Peyer's patch (tissue), 4 donors: ENCODE measurements around the gene ANGPTL2.

ENCODE experiments used
- CTCF ChIP-seq, 6 experiments: fragments of 450-650 bp in 4 of 6; fragments of 200-600 bp in 2 of 6; sonication (generic) in 1 of 6; IDR thresholded peaks; one replicate each; pipeline ENCODE4 v1.5.1; 2017 to 2019; ENCODE audit warnings: antibody characterized with exemption in 6 of 6, mild to moderate bottlenecking in 3 of 6, moderate library complexity in 1 of 6
- POLR2A ChIP-seq, 2 donors: fragments of 450-650 bp; IDR thresholded peaks; one replicate each; pipeline ENCODE4 v1.5.1; 2017; ENCODE audit warnings: antibody characterized with exemption in 2 of 2, mild to moderate bottlenecking in 2 of 2, moderate library complexity in 2 of 2

- TF ChIP-seq CTCF (IDR thresholded peaks at IDR 0.05): no peak
- no peak for TF ChIP-seq POLR2A (IDR thresholded peaks at IDR 0.05)
Measured at GRCh38 chr9:127067603-127068220, 54.7 kb downstream of the ANGPTL2 start.
